Thoracic aorta (tissue), 2 donors: ENCODE results near the gene LMNTD2. TPM values are rescaled to one million over a fixed set of nuclear protein-coding genes. Genes with fewer than 3 reads are reported as not detected.

Experiments used
- ATAC-seq: fragments of 150-250 bp; one replicate; pipeline ENCODE4 v1.8.0; 2017; ENCODE audit warnings: low read depth; ENCODE audit not compliant: insufficient number of reproducible peaks, low FRiP score
- DNase-seq: peaks from one replicate; pipeline ENCODE4 v3.0.0-alpha.2; 2020; ENCODE audit warnings: low spot score
- H3K27ac ChIP-seq, 2 donors: fragments of 200-600 bp; sonication (generic); 1 replicate in 1 of 2; 2 replicates in 1 of 2; pipeline ENCODE4 v1.5.1; 2016; ENCODE audit warnings: mild to moderate bottlenecking in 2 of 2, moderate library complexity in 2 of 2
- H3K27me3 ChIP-seq: fragments of 200-600 bp; sonication (generic); replicated peaks from 2 replicates; pipeline ENCODE4 v1.6.0; 2016; ENCODE audit warnings: mild to moderate bottlenecking; ENCODE audit not compliant: insufficient read depth
- H3K36me3 ChIP-seq: fragments of 200-600 bp; sonication (generic); one replicate; pipeline ENCODE4 v1.5.1; 2016
- H3K4me1 ChIP-seq, 2 donors: fragments of 200-600 bp; sonication (generic); 1 replicate in 1 of 2; 2 replicates in 1 of 2; pipeline versions ENCODE4 v1.5.1 to v1.6.0; 2016; ENCODE audit warnings: low read depth in 2 of 2, mild to moderate bottlenecking in 1 of 2; ENCODE audit not compliant: control insufficient read depth in 1 of 2
- H3K4me3 ChIP-seq: fragments of 200-600 bp; sonication (generic); 2 replicates; pipeline ENCODE4 v1.5.1; 2016; ENCODE audit warnings: mild to moderate bottlenecking
- H3K9me3 ChIP-seq: fragments of 200-600 bp; sonication (generic); 2 replicates; pipeline ENCODE4 v1.5.1; 2016
- CTCF ChIP-seq: fragments of 200-600 bp; sonication (generic); IDR thresholded peaks from one replicate; pipeline ENCODE4 v1.5.1; 2019; ENCODE audit warnings: antibody characterized with exemption
- total RNA-seq, 2 donors: library from RNA; depleted of rRNA; stranded (reverse); fragments of >200 nt; gene quantifications; one replicate each; pipeline versions ENCODE4 v1.1.0 to v1.2.3, GENCODE V29; 2016

Gene LMNTD2
- total RNA-seq, 2 donors from 2014 or later = 1.1 to 2.7 TPM

GRCh38 chr11:531919-532526, 28.5 kb downstream of the LMNTD2 start:
- H3K9me3 ChIP-seq = no peaks in the 10 kb centered on the region
- no peak for ATAC-seq
- no peak for DNase-seq
- peaks cover 16 to 25% of the 10 kb centered on the region in 2 donors for H3K4me1 ChIP-seq
- H3K27me3 ChIP-seq = no peaks in the 10 kb centered on the region
- H3K4me3 ChIP-seq = no peak overlapping the region
- peaks cover 12% of the 10 kb centered on the region for H3K36me3 ChIP-seq
- TF ChIP-seq CTCF = no peak
- no peak overlapping the region for H3K27ac ChIP-seq

- no peak for ATAC-seq
- no peak for DNase-seq
- H3K36me3 ChIP-seq = peaks cover 12% of the 10 kb centered on the region
- H3K27ac ChIP-seq = no peak overlapping the region
- no peaks in the 10 kb centered on the region for H3K27me3 ChIP-seq
- no peak overlapping the region for H3K4me3 ChIP-seq
- H3K4me1 ChIP-seq = peaks cover 11 to 17% of the 10 kb centered on the region in 2 donors
- TF ChIP-seq CTCF = no peak
- H3K9me3 ChIP-seq = no peaks in the 10 kb centered on the region
These were observed 29.3 kb downstream of the LMNTD2 start for GRCh38 chr11:530960-531831.

- Histone ChIP-seq H3K4me3 (no peak overlapping the region), H3K27me3 (no peaks in the 10 kb centered on the region), H3K4me1 (peaks cover 8 to 11% of the 10 kb centered on the region in 2 donors), H3K9me3 (no peaks in the 10 kb centered on the region), H3K27ac (no peak overlapping the region), H3K36me3 (peaks cover 12% of the 10 kb centered on the region)
- ATAC-seq (no peak), DNase-seq (no peak)
- TF ChIP-seq CTCF = no peak
These were observed 30.7 kb downstream of the LMNTD2 start for GRCh38 chr11:529728-530411.

GRCh38 chr11:528815-529727, 31.5 kb downstream of the LMNTD2 start:
- Histone ChIP-seq H3K27me3 (no peaks in the 10 kb centered on the region), H3K36me3 (peaks cover 12% of the 10 kb centered on the region), H3K4me3 (no peak overlapping the region), H3K27ac (no peak overlapping the region), H3K9me3 (no peaks in the 10 kb centered on the region), H3K4me1 (peaks cover 3 to 4% of the 10 kb centered on the region in 2 donors)
- ATAC-seq (no peak), DNase-seq (no peak)
- TF ChIP-seq CTCF = no peak
